ENCODE results near the gene CIDEC.

Gene CIDEC, protein sequence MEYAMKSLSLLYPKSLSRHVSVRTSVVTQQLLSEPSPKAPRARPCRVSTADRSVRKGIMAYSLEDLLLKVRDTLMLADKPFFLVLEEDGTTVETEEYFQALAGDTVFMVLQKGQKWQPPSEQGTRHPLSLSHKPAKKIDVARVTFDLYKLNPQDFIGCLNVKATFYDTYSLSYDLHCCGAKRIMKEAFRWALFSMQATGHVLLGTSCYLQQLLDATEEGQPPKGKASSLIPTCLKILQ

DNA sequence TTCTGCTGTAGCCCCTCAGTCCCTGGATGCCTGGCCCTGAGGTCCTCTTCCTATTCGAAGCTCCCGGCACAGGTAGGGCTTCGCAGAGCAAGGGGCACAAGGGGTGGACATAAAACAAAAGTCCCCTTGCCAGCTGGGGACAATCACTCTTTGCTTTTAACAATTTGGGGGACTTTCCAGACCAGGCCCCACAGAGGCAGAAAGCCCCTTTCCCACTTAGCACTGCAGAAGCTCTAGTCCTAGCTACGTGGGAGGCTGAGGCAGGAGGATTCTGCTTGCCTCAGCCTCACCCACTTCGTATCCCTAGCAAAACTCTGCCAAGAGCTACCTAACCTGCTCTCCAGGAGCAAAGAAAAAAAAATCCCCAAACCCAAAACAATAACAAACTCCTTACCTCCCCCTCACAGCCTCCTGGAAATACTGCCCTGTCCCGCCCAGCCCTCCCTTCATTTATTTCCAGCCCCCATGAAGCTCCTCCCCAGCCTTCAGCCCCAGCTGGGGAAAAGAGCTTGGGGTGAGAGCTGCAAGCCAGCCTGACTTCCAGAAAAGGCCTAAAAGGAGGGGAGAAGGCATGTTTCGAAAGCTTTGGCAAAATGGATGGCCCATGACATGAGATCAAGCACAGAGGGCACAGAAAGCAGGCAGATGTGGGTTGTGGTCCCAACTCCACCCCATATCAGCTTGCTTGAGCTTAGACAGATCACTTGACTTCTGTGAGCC is at the start of gene CIDEC:
Gene CIDEC (minus strand): TSS at position 424 of the 720 bp plus-strand sequence. CDS start 1,767 bp downstream, outside the sequence.
- TF ChIP-seq, protein P1, sequence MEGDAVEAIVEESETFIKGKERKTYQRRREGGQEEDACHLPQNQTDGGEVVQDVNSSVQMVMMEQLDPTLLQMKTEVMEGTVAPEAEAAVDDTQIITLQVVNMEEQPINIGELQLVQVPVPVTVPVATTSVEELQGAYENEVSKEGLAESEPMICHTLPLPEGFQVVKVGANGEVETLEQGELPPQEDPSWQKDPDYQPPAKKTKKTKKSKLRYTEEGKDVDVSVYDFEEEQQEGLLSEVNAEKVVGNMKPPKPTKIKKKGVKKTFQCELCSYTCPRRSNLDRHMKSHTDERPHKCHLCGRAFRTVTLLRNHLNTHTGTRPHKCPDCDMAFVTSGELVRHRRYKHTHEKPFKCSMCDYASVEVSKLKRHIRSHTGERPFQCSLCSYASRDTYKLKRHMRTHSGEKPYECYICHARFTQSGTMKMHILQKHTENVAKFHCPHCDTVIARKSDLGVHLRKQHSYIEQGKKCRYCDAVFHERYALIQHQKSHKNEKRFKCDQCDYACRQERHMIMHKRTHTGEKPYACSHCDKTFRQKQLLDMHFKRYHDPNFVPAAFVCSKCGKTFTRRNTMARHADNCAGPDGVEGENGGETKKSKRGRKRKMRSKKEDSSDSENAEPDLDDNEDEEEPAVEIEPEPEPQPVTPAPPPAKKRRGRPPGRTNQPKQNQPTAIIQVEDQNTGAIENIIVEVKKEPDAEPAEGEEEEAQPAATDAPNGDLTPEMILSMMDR (IDR thresholded peaks at IDR 0.05; ENCODE audit: low read depth, low read length) = no peak
- no peak for DNase-seq (ENCODE audit: extremely low read depth, low read depth)

- TF ChIP-seq, protein P1 (IDR thresholded peaks at IDR 0.05; ENCODE audit: low read depth, low read length) = no peak
- no peak for DNase-seq (ENCODE audit: extremely low read depth, low read depth)
Measured at GRCh38 chr3:9928158-9928557, 48.1 kb upstream of the CIDEC start.

DNA sequence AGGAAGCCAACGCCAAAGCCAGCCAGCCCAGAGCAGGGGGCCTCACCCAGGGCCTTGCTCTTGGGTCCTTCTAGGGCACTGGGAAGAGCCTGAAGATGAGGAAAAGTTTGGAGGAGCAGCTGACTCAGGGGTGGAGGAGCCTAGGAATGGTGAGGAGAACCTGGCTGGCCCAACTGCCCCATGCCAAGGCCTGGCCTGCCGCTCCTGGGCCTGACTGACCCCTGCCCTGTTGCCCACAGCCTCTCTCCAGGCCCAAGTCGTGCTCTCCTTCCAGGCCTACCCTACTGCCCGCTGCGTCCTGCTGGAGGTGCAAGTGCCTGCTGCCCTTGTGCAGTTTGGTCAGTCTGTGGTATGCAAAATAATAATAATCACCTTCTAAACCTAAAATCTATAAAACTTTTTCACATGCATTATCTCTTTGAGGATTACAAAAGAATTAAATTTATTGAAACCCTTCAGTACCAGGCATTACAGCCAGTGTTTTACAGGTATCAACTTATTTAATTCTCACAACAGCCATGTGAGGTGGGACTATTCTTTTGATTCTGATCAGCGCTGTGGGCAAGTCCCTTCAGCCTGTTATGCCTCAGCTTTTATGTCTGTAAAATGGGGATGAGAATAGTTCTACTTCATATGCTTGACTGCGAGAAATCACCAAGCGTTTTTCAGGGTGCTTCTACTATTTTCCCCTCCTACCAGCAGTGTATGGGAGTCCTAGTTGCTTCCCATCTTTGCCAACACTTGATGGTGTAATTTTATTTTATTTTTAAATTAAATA is 38.4 kb upstream of the CIDEC start:
- DNase-seq (ENCODE audit: extremely low read depth, low read depth) = no peak

DNA sequence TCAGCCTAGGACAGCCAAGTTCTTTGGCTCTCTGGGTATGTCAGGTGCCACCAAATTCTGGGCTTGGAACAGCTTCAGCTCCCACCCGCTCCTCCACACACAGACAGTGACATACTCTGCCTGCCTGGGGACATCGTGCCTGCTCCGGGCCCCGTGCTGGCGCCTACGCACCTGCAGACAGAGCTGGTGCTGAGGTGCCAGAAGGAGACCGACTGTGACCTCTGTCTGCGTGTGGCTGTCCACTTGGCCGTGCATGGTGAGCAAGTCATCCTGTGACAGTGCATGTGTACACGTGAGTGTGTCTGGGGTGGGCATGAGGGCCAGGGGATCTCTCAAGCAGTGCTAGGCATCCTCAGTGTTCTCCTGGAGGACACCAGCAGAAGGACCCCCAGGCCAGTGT is 37.8 kb upstream of the CIDEC start:
- no peak for DNase-seq (ENCODE audit: extremely low read depth, low read depth)
- TF ChIP-seq, protein P1 (IDR thresholded peaks at IDR 0.05; ENCODE audit: low read depth, low read length) = no peak

More for the DNA sequence above, 38.4 kb upstream of the CIDEC start:
- TF ChIP-seq, protein P1 (IDR thresholded peaks at IDR 0.05; ENCODE audit: low read depth, low read length) = no peak

- TF ChIP-seq, protein P1 (IDR thresholded peaks at IDR 0.05; ENCODE audit: low read depth, low read length) = no peak
- peak; percentile 40 for DNase-seq (ENCODE audit: extremely low read depth, low read depth)
Measured at GRCh38 chr3:9916734-9917680, 37.0 kb upstream of the CIDEC start, which contains the start of gene IL17RC. Gene IL17RC, plus strand, starts transcription at chr3:9917098. Its CDS starts 218 bp downstream, at chr3:9917316.

DNA sequence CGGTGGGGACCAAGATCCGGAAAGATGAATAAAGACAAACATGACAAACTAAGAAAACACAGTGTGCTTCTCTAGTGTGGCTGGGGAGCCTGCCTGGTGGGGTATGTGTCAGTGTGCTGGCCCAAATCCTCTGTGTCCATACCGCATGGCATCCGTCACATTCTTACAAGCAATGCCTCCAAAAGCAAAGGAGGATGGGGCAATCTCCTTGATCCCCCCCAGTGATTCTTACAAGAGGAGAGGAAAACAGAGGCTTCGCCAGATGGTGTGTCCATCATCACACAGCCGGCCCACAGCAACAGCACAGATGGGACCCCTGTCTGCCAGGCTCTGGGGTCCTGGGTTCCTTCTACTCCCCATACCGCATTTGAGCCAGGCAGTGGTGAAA is 36.3 kb upstream of the CIDEC start:
- DNase-seq (ENCODE audit: extremely low read depth, low read depth) = no peak
- TF ChIP-seq, protein P1 (IDR thresholded peaks at IDR 0.05; ENCODE audit: low read depth, low read length) = no peak
